ENCODE results near the gene AMPD3.

AMPD3 gene

GRCh38 chr11:10461276-10461790 lies 6.3 kb downstream of the AMPD3 start:
- DNase-seq: no peak

GRCh38 chr11:10462746-10463300 lies 7.8 kb downstream of the AMPD3 start:
- DNase-seq: no peak

GRCh38 chr11:10473371-10473770 lies 18.3 kb downstream of the AMPD3 start:
- no peak for DNase-seq

- DNase-seq: no peak
These were observed 19.5 kb downstream of the AMPD3 start for GRCh38 chr11:10474551-10474950.

- no peak for DNase-seq
These were observed 21.3 kb downstream of the AMPD3 start for GRCh38 chr11:10476342-10476741.

GRCh38 chr11:10476927-10477689 lies 22.0 kb downstream of the AMPD3 start:
- DNase-seq: no peak

- DNase-seq: no peak
These were observed 22.6 kb downstream of the AMPD3 start for GRCh38 chr11:10477690-10478046.

- DNase-seq: no peak
These were observed 23.0 kb downstream of the AMPD3 start for GRCh38 chr11:10478066-10478465.

GRCh38 chr11:10478574-10479550 lies 23.8 kb downstream of the AMPD3 start:
- no peak for DNase-seq

GRCh38 chr11:10480026-10480425 lies 25.0 kb downstream of the AMPD3 start:
- no peak for DNase-seq

- DNase-seq: no peak
These were observed 25.7 kb downstream of the AMPD3 start for GRCh38 chr11:10480760-10481159.

- DNase-seq: no peak
These were observed 26.7 kb downstream of the AMPD3 start for GRCh38 chr11:10481560-10482349.

- DNase-seq: no peak
These were observed 28.1 kb downstream of the AMPD3 start for GRCh38 chr11:10483174-10483573.

GRCh38 chr11:10483584-10483983 lies 28.5 kb downstream of the AMPD3 start:
- no peak for DNase-seq

GRCh38 chr11:10484461-10485180 lies 29.6 kb downstream of the AMPD3 start:
- no peak for DNase-seq

- no peak for DNase-seq
These were observed 30.6 kb downstream of the AMPD3 start for GRCh38 chr11:10485646-10486045.

- no peak for DNase-seq
These were observed 31.2 kb downstream of the AMPD3 start for GRCh38 chr11:10486161-10486840.

GRCh38 chr11:10487002-10487647 lies 32.1 kb downstream of the AMPD3 start:
- no peak for DNase-seq

GRCh38 chr11:10488121-10488933 lies 33.3 kb downstream of the AMPD3 start:
- no peak for DNase-seq

All from fibroblast of skin of right quadriceps (primary cell).